Measurements from ENCODE around the gene ERICH6B. TPM values are rescaled to one million over a fixed set of nuclear protein-coding genes. Genes with fewer than 3 reads are reported as not detected.
"Not testable (repeated sequence)": the region's sequence is repeated elsewhere in the genome, so short reads cannot be mapped to it uniquely, and the experiment has no call there.

Gene ERICH6B
- not detected for total RNA-seq
- under 1 TPM in 1 of 2 donors, not detected in 1; 0.39 TPM for polyA plus RNA-seq

DNA sequence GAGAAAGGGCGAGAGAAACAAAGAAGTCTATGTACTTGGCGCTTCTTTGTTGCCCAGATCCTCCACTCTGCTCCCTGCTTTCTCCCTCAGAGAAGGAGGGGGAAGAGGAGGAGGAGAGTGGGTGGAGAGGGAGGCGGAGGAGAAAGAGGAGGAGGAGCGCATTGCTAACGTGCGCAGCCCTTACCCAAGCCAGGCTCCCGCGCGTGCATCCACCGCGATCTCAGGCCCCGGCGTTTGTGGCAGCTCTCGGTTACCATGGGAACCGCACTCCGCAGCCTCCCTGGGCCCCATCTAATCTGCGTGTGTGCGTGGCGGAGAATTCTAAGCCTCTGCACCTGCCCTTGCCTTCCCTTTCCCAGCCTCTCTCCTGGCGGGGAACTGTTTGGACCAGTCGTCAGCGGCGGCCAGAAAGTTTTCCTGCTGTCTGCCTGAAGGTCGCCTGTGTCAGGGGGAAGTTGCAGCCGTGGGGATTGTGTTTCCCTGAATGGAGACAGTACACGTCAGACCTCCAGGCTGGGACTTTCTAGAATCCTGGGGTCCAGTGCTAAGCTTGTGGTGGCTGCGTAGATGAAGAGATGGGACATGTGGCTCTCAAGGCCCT lies at the start of gene ERICH6B:
Gene ERICH6B (minus strand): TSS at position 239 of the 601 bp plus-strand sequence. CDS start 18,734 bp downstream, outside the sequence.
- peaks cover 0 to 6% (median 2%) of the 10 kb centered on the region in 4 donors for H3K4me1 Mint-ChIP-seq
- intact Hi-C loops (cut with micrococcal nuclease), result no loop called here

DNA sequence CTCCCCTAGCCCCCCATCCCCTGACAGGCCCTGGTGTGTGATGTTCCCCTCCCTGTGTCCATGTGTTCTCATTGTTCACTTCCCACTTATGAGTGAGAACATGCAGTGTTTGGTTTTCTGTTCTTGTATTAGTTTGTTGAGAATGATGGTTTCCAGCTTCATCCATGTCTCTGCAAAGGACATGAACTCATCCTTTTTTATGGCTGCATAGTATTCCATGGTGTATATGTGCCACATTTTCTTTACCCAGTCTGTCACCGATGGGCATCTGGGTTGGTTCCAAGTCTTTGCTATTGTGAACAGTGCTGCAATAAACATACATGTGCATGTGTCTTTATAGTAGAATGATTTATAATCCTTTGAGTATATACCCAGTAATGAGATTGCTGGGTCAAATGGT lies 47.4 kb upstream of the ERICH6B start:
- H3K27ac ChIP-seq (ENCODE audit: low read depth, low read length); H3K36me3 ChIP-seq (ENCODE audit: insufficient read depth, low read length); H3K27me3 ChIP-seq (ENCODE audit: insufficient read depth, low read length); H3K9me3 ChIP-seq (ENCODE audit: control insufficient read depth in 1 of 2, low read length in 2 of 2); H3K4me1 Mint-ChIP-seq; DNase-seq; H3K4me1 ChIP-seq (ENCODE audit: insufficient read depth, low read length); POLR2A ChIA-PET (ENCODE audit: partially characterized antibody); intact Hi-C loops (cut with micrococcal nuclease); H3K36me3 Mint-ChIP-seq; H3K9me3 Mint-ChIP-seq; H3K4me3 Mint-ChIP-seq; H3K27me3 Mint-ChIP-seq; CTCF ChIA-PET (ENCODE audit: partially characterized antibody); H3K4me3 ChIP-seq (ENCODE audit: low read length in 2 of 2); H3K27ac Mint-ChIP-seq: not testable (repeated sequence)

More for the DNA sequence above, at the start of gene ERICH6B:
- Mint-ChIP-seq H3K4me3 (peak within 1 kb of the TSS in 2 of 8 donors; percentile 14 to 18), H3K36me3 (peaks cover 0 to 7% of the 10 kb centered on the region in 2 donors), H3K27ac (no peak within 1 kb of the TSS), H3K27me3 (peaks cover 34 to 48% of the 10 kb centered on the region in 2 donors), H3K9me3 (peaks cover 0 to 7% (median under 1%) of the 10 kb centered on the region in 8 donors)
- Histone ChIP-seq H3K36me3 (ENCODE audit: insufficient read depth, low read length) (no peaks in the 10 kb centered on the region), H3K9me3 (ENCODE audit: control insufficient read depth in 1 of 2, low read length in 2 of 2) (no peaks in the 10 kb centered on the region), H3K4me3 (ENCODE audit: low read length in 2 of 2) (no peak within 1 kb of the TSS), H3K4me1 (ENCODE audit: insufficient read depth, low read length) (no peaks in the 10 kb centered on the region), H3K27me3 (ENCODE audit: insufficient read depth, low read length) (no peaks in the 10 kb centered on the region), H3K27ac (ENCODE audit: low read depth, low read length) (no peak within 1 kb of the TSS)
- POLR2A ChIA-PET (ENCODE audit: partially characterized antibody), result no interaction called here
- peak in 1 of 5 donors; percentile 9 for DNase-seq
- CTCF ChIA-PET (ENCODE audit: partially characterized antibody), result no interaction called here

GRCh38 chr13:45662162-45662561 lies 46.6 kb upstream of the ERICH6B start:
- Mint-ChIP-seq H3K4me3 (no peak overlapping the region), H3K27ac (no peak overlapping the region), H3K4me1 (peaks cover 0 to 2% (median under 1%) of the 10 kb centered on the region in 4 donors), H3K36me3 (no peaks in the 10 kb centered on the region), H3K9me3 (peaks cover 0 to 4% (median under 1%) of the 10 kb centered on the region in 8 donors), H3K27me3 (no peaks in the 10 kb centered on the region)
- ChIA-PET CTCF (ENCODE audit: partially characterized antibody) (no interaction called here), POLR2A (ENCODE audit: partially characterized antibody) (no interaction called here)
- no peaks in the 10 kb centered on the region for H3K9me3 ChIP-seq (ENCODE audit: control insufficient read depth in 1 of 2, low read length in 2 of 2)
- intact Hi-C loops (cut with micrococcal nuclease), result no loop called here
- no peak overlapping the region for H3K4me3 ChIP-seq (ENCODE audit: low read length in 2 of 2)
- no peaks in the 10 kb centered on the region for H3K36me3 ChIP-seq (ENCODE audit: insufficient read depth, low read length)
- no peaks in the 10 kb centered on the region for H3K4me1 ChIP-seq (ENCODE audit: insufficient read depth, low read length)
- H3K27me3 ChIP-seq (ENCODE audit: insufficient read depth, low read length), result no peaks in the 10 kb centered on the region
- DNase-seq, result no peak
- H3K27ac ChIP-seq (ENCODE audit: low read depth, low read length), result no peak overlapping the region

DNA sequence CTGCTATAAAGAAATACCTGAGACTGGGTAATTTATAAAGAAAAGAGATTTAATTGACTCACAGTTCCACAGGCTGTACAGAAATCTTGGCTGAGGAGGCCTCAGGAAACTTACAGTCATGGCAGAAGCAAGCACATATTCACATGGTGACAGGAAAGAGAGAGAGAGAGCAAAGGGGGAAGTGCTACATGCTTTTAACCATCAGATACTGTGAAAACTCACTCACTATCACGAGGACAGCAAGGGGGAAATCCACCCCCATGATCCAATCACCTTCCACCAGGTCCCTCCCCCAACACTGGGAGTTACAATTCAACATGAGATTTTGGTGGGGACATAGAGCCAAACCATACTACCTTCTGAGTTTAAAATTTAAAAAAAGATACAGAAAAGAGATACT lies 44.9 kb upstream of the ERICH6B start:
- H3K36me3 Mint-ChIP-seq; H3K27me3 Mint-ChIP-seq; H3K9me3 ChIP-seq (ENCODE audit: control insufficient read depth in 1 of 2, low read length in 2 of 2); H3K36me3 ChIP-seq (ENCODE audit: insufficient read depth, low read length); H3K4me1 Mint-ChIP-seq; H3K27me3 ChIP-seq (ENCODE audit: insufficient read depth, low read length); H3K4me3 ChIP-seq (ENCODE audit: low read length in 2 of 2); H3K4me1 ChIP-seq (ENCODE audit: insufficient read depth, low read length); H3K9me3 Mint-ChIP-seq; H3K27ac ChIP-seq (ENCODE audit: low read depth, low read length); CTCF ChIA-PET (ENCODE audit: partially characterized antibody); POLR2A ChIA-PET (ENCODE audit: partially characterized antibody); H3K4me3 Mint-ChIP-seq; DNase-seq; intact Hi-C loops (cut with micrococcal nuclease): not testable (repeated sequence)
- peak overlapping the region in 1 of 7 donors; percentile 1 for H3K27ac Mint-ChIP-seq

- intact Hi-C loops (cut with micrococcal nuclease), result no loop called here
- Mint-ChIP-seq H3K4me1 (peaks cover 0 to 2% (median under 1%) of the 10 kb centered on the region in 4 donors), H3K9me3 (peaks cover 0 to 2% (median 0%) of the 10 kb centered on the region in 8 donors), H3K36me3 (no peaks in the 10 kb centered on the region), H3K27me3 (no peaks in the 10 kb centered on the region), H3K27ac (no peak overlapping the region), H3K4me3 (no peak overlapping the region)
- H3K27me3 ChIP-seq (ENCODE audit: insufficient read depth, low read length), result no peaks in the 10 kb centered on the region
- no peaks in the 10 kb centered on the region for H3K4me1 ChIP-seq (ENCODE audit: insufficient read depth, low read length)
- H3K9me3 ChIP-seq (ENCODE audit: control insufficient read depth in 1 of 2, low read length in 2 of 2), result no peaks in the 10 kb centered on the region
- ChIA-PET CTCF (ENCODE audit: partially characterized antibody) (no interaction called here), POLR2A (ENCODE audit: partially characterized antibody) (no interaction called here)
- no peak overlapping the region for H3K4me3 ChIP-seq (ENCODE audit: low read length in 2 of 2)
- no peak for DNase-seq
- no peaks in the 10 kb centered on the region for H3K36me3 ChIP-seq (ENCODE audit: insufficient read depth, low read length)
- H3K27ac ChIP-seq (ENCODE audit: low read depth, low read length), result no peak overlapping the region
Observed at GRCh38 chr13:45659536-45659935, 44.0 kb upstream of the ERICH6B start.

GRCh38 chr13:45658586-45659235 lies 43.2 kb upstream of the ERICH6B start:
- Histone ChIP-seq H3K27ac (ENCODE audit: low read depth, low read length) (no peak overlapping the region), H3K4me1 (ENCODE audit: insufficient read depth, low read length) (no peaks in the 10 kb centered on the region), H3K27me3 (ENCODE audit: insufficient read depth, low read length) (no peaks in the 10 kb centered on the region), H3K4me3 (ENCODE audit: low read length in 2 of 2) (no peak overlapping the region), H3K36me3 (ENCODE audit: insufficient read depth, low read length) (no peaks in the 10 kb centered on the region), H3K9me3 (ENCODE audit: control insufficient read depth in 1 of 2, low read length in 2 of 2) (no peaks in the 10 kb centered on the region)
- Mint-ChIP-seq H3K27ac (peak overlapping the region in 1 of 7 donors; percentile 24), H3K4me1 (peaks cover 0 to 2% (median under 1%) of the 10 kb centered on the region in 4 donors), H3K4me3 (no peak overlapping the region), H3K9me3 (peaks cover 0 to 2% (median 0%) of the 10 kb centered on the region in 8 donors), H3K27me3 (no peaks in the 10 kb centered on the region), H3K36me3 (no peaks in the 10 kb centered on the region)
- POLR2A ChIA-PET (ENCODE audit: partially characterized antibody), result no interaction called here
- DNase-seq, result no peak
- CTCF ChIA-PET (ENCODE audit: partially characterized antibody), result no interaction called here
- intact Hi-C loops (cut with micrococcal nuclease), result no loop called here

GRCh38 chr13:45654633-45655349 lies 39.3 kb upstream of the ERICH6B start:
- POLR2A ChIA-PET (ENCODE audit: partially characterized antibody), result no interaction called here
- Mint-ChIP-seq H3K27ac (no peak overlapping the region), H3K4me1 (no peaks in the 10 kb centered on the region), H3K4me3 (no peak overlapping the region), H3K36me3 (no peaks in the 10 kb centered on the region), H3K27me3 (no peaks in the 10 kb centered on the region), H3K9me3 (peaks cover 0 to 6% (median 0%) of the 10 kb centered on the region in 8 donors)
- H3K4me1 ChIP-seq (ENCODE audit: insufficient read depth, low read length), result no peaks in the 10 kb centered on the region
- no peak overlapping the region for H3K27ac ChIP-seq (ENCODE audit: low read depth, low read length)
- H3K4me3 ChIP-seq (ENCODE audit: low read length in 2 of 2), result no peak overlapping the region
- no peaks in the 10 kb centered on the region for H3K27me3 ChIP-seq (ENCODE audit: insufficient read depth, low read length)
- CTCF ChIA-PET (ENCODE audit: partially characterized antibody), result no interaction called here
- intact Hi-C loops (cut with micrococcal nuclease), result no loop called here
- no peak for DNase-seq
- H3K9me3 ChIP-seq (ENCODE audit: control insufficient read depth in 1 of 2, low read length in 2 of 2), result no peaks in the 10 kb centered on the region
- H3K36me3 ChIP-seq (ENCODE audit: insufficient read depth, low read length), result no peaks in the 10 kb centered on the region

All from CD4-positive, alpha-beta memory T cell (primary cell).